Common myeloid progenitor, CD34-positive (primary cell): ENCODE results near the gene DCAF15.
"Not testable (repeated sequence)": the region's sequence is repeated elsewhere in the genome, so short reads cannot be mapped to it uniquely, and the experiment has no call there.

ENCODE experiments used
- CTCF ChIA-PET: fragments of 350-600 bp; sonication (Branson Sonifier 250); formaldehyde crosslinking; loops from one replicate; lab custom pipeline; 2021; ENCODE audit warnings: antibody characterized with exemption; lab: Charles Lee
- POLR2A ChIA-PET: fragments of 350-600 bp; sonication (Branson Sonifier 250); formaldehyde crosslinking; loops from one replicate; lab custom pipeline; 2021; ENCODE audit warnings: antibody characterized with exemption; lab: Charles Lee
- DNase-seq, 3 donors: peaks; one replicate each; pipeline versions ENCODE4 v3.0.0 to v3.0.0-alpha.2; 2013
- H3K27ac ChIP-seq, 2 experiments: 1 replicate in 1 of 2; 2 replicates in 1 of 2; pipeline ENCODE4 v1.7.0; 2013; ENCODE audit warnings: inconsistent platforms in 2 of 2, low read length in 2 of 2, mild to moderate bottlenecking in 2 of 2, low read depth in 1 of 2, moderate library complexity in 1 of 2; ENCODE audit not compliant: severe bottlenecking in 2 of 2, insufficient read depth in 1 of 2, poor library complexity in 1 of 2
- H3K27me3 ChIP-seq, 5 experiments: replicated peaks in 2 of 5; 1 replicate in 3 of 5; 2 replicates in 2 of 5; pipeline versions ENCODE4 v1.6.1 to v1.7.0; 2013; ENCODE audit warnings: low read length in 4 of 5, mild to moderate bottlenecking in 2 of 5, moderate library complexity in 2 of 5, inconsistent platforms in 1 of 5; ENCODE audit not compliant: insufficient read depth in 5 of 5, control insufficient read depth in 4 of 5
- H3K36me3 ChIP-seq, 4 experiments: 1 replicate in 2 of 4; 2 replicates in 2 of 4; pipeline versions ENCODE4 v1.6.1 to v1.7.0; 2013; ENCODE audit warnings: low read length in 3 of 4, control low read depth in 1 of 4, mild to moderate bottlenecking in 1 of 4; ENCODE audit not compliant: control insufficient read depth in 4 of 4, insufficient read depth in 4 of 4
- H3K4me1 ChIP-seq, 4 experiments: 1 replicate in 3 of 4; 2 replicates in 1 of 4; pipeline versions ENCODE4 v1.6.1 to v1.7.1; 2013; ENCODE audit warnings: low read length in 3 of 4, mild to moderate bottlenecking in 3 of 4, control low read depth in 1 of 4, inconsistent platforms in 1 of 4, moderate library complexity in 1 of 4; ENCODE audit not compliant: control insufficient read depth in 4 of 4, insufficient read depth in 4 of 4; ENCODE audit errors: control extremely low read depth in 1 of 4
- H3K4me3 ChIP-seq, 7 experiments: 1 replicate in 4 of 7; 2 replicates in 3 of 7; pipeline versions ENCODE4 v1.5.1 to v1.7.0; 2013; ENCODE audit warnings: mild to moderate bottlenecking in 7 of 7, low read length in 6 of 7, moderate library complexity in 6 of 7, inconsistent platforms in 2 of 7, low read depth in 2 of 7, control low read depth in 1 of 7; ENCODE audit not compliant: insufficient read depth in 4 of 7, control insufficient read depth in 1 of 7; ENCODE audit errors: extremely low read depth in 1 of 7
- H3K9me3 ChIP-seq, 5 experiments: 1 replicate in 4 of 5; 2 replicates in 1 of 5; pipeline versions ENCODE4 v1.6.1 to v1.7.1; 2013; ENCODE audit warnings: low read length in 4 of 5, mild to moderate bottlenecking in 2 of 5, inconsistent platforms in 1 of 5, low read depth in 1 of 5, moderate library complexity in 1 of 5; ENCODE audit not compliant: control insufficient read depth in 4 of 5, insufficient read depth in 2 of 5; ENCODE audit errors: control extremely low read depth in 1 of 5
- WGBS: methylation state at CpG from one replicate; pipeline ENCODE4 v1.1.5; 2013; ENCODE audit not compliant: insufficient coverage; 5-methylcytosine and 5-hydroxymethylcytosine counted together

Gene DCAF15

GRCh38 chr19:13973479-13973878, 21.2 kb downstream of the DCAF15 start:
- H3K36me3 ChIP-seq = peaks cover 5 to 47% (median 31%) of the 10 kb centered on the region in 4 experiments
- not testable (repeated sequence) for DNase-seq, H3K27me3 ChIP-seq, H3K4me1 ChIP-seq, H3K9me3 ChIP-seq, H3K27ac ChIP-seq, H3K4me3 ChIP-seq
- POLR2A ChIA-PET = interaction anchor here (0.8 kb wide), 1 partner anchor 26 kb away, joined by 3 read pairs; no protein-coding TSS in a partner anchor
- WGBS = 100% methylated on average over 3 of the region's 3 CpGs
- CTCF ChIA-PET = interaction anchor here (0.9 to 1.4 kb wide), 5 partner anchors 10 to 76 kb away, joined by 3 to 4 read pairs (median 3); no protein-coding TSS in a partner anchor

DNA sequence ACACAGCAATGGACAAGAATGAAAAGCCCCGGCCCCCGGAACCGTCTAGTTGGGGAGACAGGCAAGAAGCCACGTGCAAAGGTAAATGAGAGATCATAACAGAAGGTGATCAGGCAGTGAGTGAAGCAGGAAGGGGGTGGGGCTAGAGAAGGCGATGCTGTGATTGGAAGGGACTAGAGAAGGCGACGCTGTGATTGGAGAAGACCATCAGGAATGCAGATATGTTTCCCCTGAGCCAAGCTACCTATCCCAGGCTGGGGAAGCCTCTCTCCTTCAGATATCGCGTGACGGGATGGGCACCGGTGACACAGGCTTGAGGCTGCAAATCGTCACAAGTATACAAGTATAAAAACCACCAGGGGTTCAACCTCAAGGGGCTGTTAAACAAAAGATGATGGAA, 21.8 kb downstream of the DCAF15 start:
- H3K4me3 ChIP-seq = no peak overlapping the region
- 92% methylated on average over 12 of the region's 12 CpGs for WGBS
- ChIA-PET CTCF (interaction anchor here (0.9 to 1.4 kb wide), 4 partner anchors 10 to 75 kb away, joined by 3 read pairs; no protein-coding TSS in a partner anchor), POLR2A (no interaction called here)
- no peaks in the 10 kb centered on the region for H3K27me3 ChIP-seq
- H3K9me3 ChIP-seq = no peaks in the 10 kb centered on the region
- peaks cover 0 to 14% (median 11%) of the 10 kb centered on the region in 4 experiments for H3K4me1 ChIP-seq
- no peak overlapping the region for H3K27ac ChIP-seq
- peaks cover 3 to 41% (median 25%) of the 10 kb centered on the region in 4 experiments for H3K36me3 ChIP-seq
- peak in 1 of 3 donors; percentile 35 for DNase-seq

DNA sequence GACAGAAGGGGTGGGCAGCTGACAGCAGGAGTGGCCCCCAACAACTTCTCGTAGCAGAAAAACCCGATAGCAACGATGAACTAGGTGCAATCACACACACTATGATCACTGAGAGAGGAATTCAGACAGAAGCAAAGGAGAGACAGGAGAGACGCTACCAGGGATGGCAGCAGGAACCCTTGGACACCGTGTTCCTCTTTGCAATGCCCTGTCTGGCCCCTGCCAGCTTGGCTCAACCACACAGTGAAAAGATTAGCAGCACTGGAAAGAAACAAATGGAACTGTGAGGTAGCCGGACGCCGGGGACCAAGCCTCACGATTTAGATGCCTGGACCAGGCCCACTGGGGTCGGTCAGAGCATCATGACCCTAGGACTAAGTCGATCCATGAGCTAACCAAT, 23.6 kb downstream of the DCAF15 start:
- H3K4me3 ChIP-seq = no peak overlapping the region
- H3K4me1 ChIP-seq = peaks cover 0 to 31% (median 29%) of the 10 kb centered on the region in 4 experiments
- DNase-seq = no peak
- H3K9me3 ChIP-seq = no peaks in the 10 kb centered on the region
- WGBS = 93% methylated on average over 10 of the region's 11 CpGs
- no peaks in the 10 kb centered on the region for H3K27me3 ChIP-seq
- ChIA-PET CTCF (interaction anchor here (1.1 to 1.9 kb wide), 3 partner anchors 14 to 100 kb away, joined by 4 to 6 read pairs (median 4); no protein-coding TSS in a partner anchor), POLR2A (interaction anchor here (0.7 to 1.0 kb wide), 2 partner anchors 30 to 66 kb away, joined by 3 to 5 read pairs; partner anchors contain the start of gene RFX1)
- H3K36me3 ChIP-seq = peaks cover 0 to 33% (median 19%) of the 10 kb centered on the region in 4 experiments
- no peak overlapping the region for H3K27ac ChIP-seq

DNA sequence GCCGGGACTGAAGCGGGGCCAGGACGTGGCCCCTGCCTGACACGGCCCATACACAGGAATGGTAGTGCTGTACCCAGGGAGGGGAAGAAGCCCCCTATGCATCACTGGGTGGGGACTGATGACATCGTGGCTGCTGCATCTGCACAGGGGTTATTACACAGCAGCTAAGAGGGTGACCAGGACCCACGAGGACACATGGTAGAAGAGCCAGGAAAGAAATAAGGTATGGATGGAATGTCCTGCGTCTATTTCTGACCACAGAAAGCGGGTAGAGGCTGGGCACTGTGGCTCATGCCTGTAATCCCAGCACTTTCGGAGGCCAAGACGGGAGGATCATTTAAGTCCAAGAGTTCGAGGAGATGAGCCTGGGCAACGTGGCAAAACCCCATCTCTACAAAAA, 24.1 kb downstream of the DCAF15 start:
- 98% methylated on average over 12 of the region's 12 CpGs for WGBS
- ChIA-PET POLR2A (interaction anchor here (0.7 kb wide), 1 partner anchor 66 kb away, joined by 5 read pairs; no protein-coding TSS in a partner anchor), CTCF (interaction anchor here (1.1 to 3.6 kb wide), 8 partner anchors 8 to 99 kb away, joined by 3 to 18 read pairs (median 5); no protein-coding TSS in a partner anchor)
- peaks cover 0 to 29% (median 17%) of the 10 kb centered on the region in 4 experiments for H3K36me3 ChIP-seq
- no peaks in the 10 kb centered on the region for H3K27me3 ChIP-seq
- peaks cover 0 to 37% (median 34%) of the 10 kb centered on the region in 4 experiments for H3K4me1 ChIP-seq
- no peak overlapping the region for H3K27ac ChIP-seq
- no peak for DNase-seq
- no peaks in the 10 kb centered on the region for H3K9me3 ChIP-seq
- H3K4me3 ChIP-seq = no peak overlapping the region

DNA sequence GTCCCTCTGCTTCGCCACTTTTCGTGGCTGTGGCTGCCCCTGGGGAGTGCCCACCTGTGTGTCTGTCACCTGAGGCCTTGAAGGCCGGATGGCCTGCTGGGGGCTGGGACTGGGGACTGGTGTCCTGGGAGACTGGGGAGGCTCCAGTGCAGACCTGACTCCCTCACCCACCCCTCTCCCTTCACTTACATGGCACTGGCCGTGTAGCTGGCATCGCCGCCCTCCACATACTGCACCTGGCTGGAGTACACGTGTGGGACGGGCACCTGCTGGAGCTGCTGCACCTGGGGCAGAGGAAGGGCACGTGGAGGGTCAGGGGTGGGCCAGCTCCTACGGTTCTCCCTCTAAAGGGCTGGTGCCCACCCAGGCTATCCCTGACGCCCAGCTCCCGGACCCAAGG, 25.5 kb downstream of the DCAF15 start:
- ChIA-PET POLR2A (interaction anchor here (0.6 to 2.5 kb wide), 2 partner anchors 9 to 29 kb away, joined by 3 to 24 read pairs; partner anchors contain the start of gene RFX1), CTCF (interaction anchor here (0.8 to 3.6 kb wide), 8 partner anchors 10 to 65 kb away, joined by 3 to 18 read pairs (median 4); no protein-coding TSS in a partner anchor)
- Histone ChIP-seq H3K36me3 (peaks cover 0 to 30% (median 15%) of the 10 kb centered on the region in 4 experiments), H3K4me3 (peak overlapping the region in 1 of 7 experiments; percentile 76), H3K27ac (peak overlapping the region in 1 of 2 experiments; percentile 43), H3K27me3 (no peaks in the 10 kb centered on the region), H3K9me3 (no peaks in the 10 kb centered on the region), H3K4me1 (peaks cover 0 to 49% (median 44%) of the 10 kb centered on the region in 4 experiments)
- DNase-seq = no peak
- 89% methylated on average over 9 of the region's 12 CpGs for WGBS

- H3K4me1 ChIP-seq = peaks cover 0 to 57% (median 50%) of the 10 kb centered on the region in 4 experiments
- ChIA-PET POLR2A (interaction anchor here (0.7 to 2.5 kb wide), 5 partner anchors 22 to 91 kb away, joined by 3 to 24 read pairs (median 3); partner anchors contain the start of gene RFX1), CTCF (interaction anchor here (0.8 to 3.6 kb wide), 9 partner anchors 9 to 65 kb away, joined by 3 to 18 read pairs (median 4); no protein-coding TSS in a partner anchor)
- peak; percentile 57 to 78 (median 76) for DNase-seq
- peak overlapping the region in 1 of 2 experiments; percentile 49 for H3K27ac ChIP-seq
- peaks cover 0 to 28% (median 14%) of the 10 kb centered on the region in 4 experiments for H3K36me3 ChIP-seq
- 1% methylated on average over 70 of the region's 74 CpGs for WGBS
- H3K9me3 ChIP-seq = no peaks in the 10 kb centered on the region
- H3K4me3 ChIP-seq = peak overlapping the region; percentile 24 to 76 (median 39)
- H3K27me3 ChIP-seq = no peaks in the 10 kb centered on the region
These were observed 26.3 kb downstream of the DCAF15 start for GRCh38 chr19:13978351-13979243.
